ENCODE data around the gene RNASET2. TPM values are rescaled to one million over a fixed set of nuclear protein-coding genes. Genes with fewer than 3 reads are reported as not detected.

Gene RNASET2
- total and polyA plus RNA-seq, 2 of the 13 experiments (the other 11 are each of a cell fraction or from before 2014, with no cell fraction given): 44.6 to 597 TPM

- TF ChIP-seq ZNF674 (CRISPR knock-in tag; IDR thresholded peaks at IDR 0.05; ENCODE audit: low read depth) (peak; percentile 88), CENPBD1 (CRISPR knock-in tag; IDR thresholded peaks at IDR 0.05; ENCODE audit: borderline replicate concordance, low read depth) (0 out of 2 replicates have a peak, but pooled peaks have one; percentile 64), THAP11 (CRISPR knock-in tag; IDR thresholded peaks at IDR 0.05) (no peak; the same call in 1 of the 2 replicates), ZNF775 (CRISPR knock-in tag; IDR thresholded peaks at IDR 0.05; ENCODE audit: borderline replicate concordance) (peak; percentile 88; the same call in 1 of the 2 replicates), SNAI1 (CRISPR knock-in tag; IDR thresholded peaks at IDR 0.05; ENCODE audit: borderline replicate concordance) (no peak), POGK (CRISPR knock-in tag; conservative IDR thresholded peaks at IDR 0.05) (peak; percentile 83; the same call in 1 of the 2 replicates), BCLAF1 (IDR thresholded peaks at IDR 0.05) (no peak), MXI1 (IDR thresholded peaks at IDR 0.05; ENCODE audit: borderline replicate concordance, low read depth, low read length) (peak; percentile 96), NCOA1 (CRISPR knock-in tag; IDR thresholded peaks at IDR 0.05) (no peak), NKX3-1 (CRISPR knock-in tag; IDR thresholded peaks at IDR 0.05) (no peak), DMTF1 (CRISPR knock-in tag; IDR thresholded peaks at IDR 0.05) (0 out of 2 replicates have a peak, but pooled peaks have one; percentile 52), EZH2 (conservative IDR thresholded peaks at IDR 0.05; ENCODE audit: low read depth, low read length) (no peak), ZNF704 (CRISPR knock-in tag; IDR thresholded peaks at IDR 0.05; ENCODE audit: borderline replicate concordance) (no peak), CAMTA2 (CRISPR knock-in tag; IDR thresholded peaks at IDR 0.05; ENCODE audit: borderline replicate concordance) (no peak), ZNF747 (CRISPR knock-in tag; IDR thresholded peaks at IDR 0.05; ENCODE audit: borderline replicate concordance) (peak; percentile 41), ZNF773 (CRISPR knock-in tag; IDR thresholded peaks at IDR 0.05; ENCODE audit: borderline replicate concordance) (peak; percentile 46; the same call in 1 of the 2 replicates), MTA3 (CRISPR knock-in tag; IDR thresholded peaks at IDR 0.05) (no peak)
Observed at GRCh38 chr6:166956444-166957086, at the start of gene RNASET2 (continued).

Data from HepG2 (cell line).